Spleen (tissue), 7 donors: ENCODE measurements around the gene CARM1.

ENCODE experiments used
- CTCF ChIP-seq, 11 experiments: fragments of 200-600 bp in 7 of 11; fragments of 450-650 bp in 4 of 11; sonication (generic) in 4 of 11; IDR thresholded peaks in 8 of 11; conservative IDR thresholded peaks in 3 of 11; 1 replicate in 7 of 11; 2 replicates in 4 of 11; pipeline versions ENCODE4 v1.4.0 to v1.8.0; 2016 to 2021; ENCODE audit warnings: antibody characterized with exemption in 11 of 11, inconsistent platforms in 4 of 11, mild to moderate bottlenecking in 1 of 11
- POLR2AphosphoS5 ChIP-seq, 3 donors: sonication (generic); formaldehyde crosslinking; IDR thresholded peaks; one replicate each; pipeline ENCODE4 v1.5.1; 2017; ENCODE audit warnings: antibody characterized with exemption in 3 of 3
- donor health status: DM: no; HTN: no; CAD: no; lungs with moderate emphysema.
- donor health status: DM: no; HTN: no; CAD: no.
- donor health status: DM: no; HTN: no; CAD: no.

- TF ChIP-seq CTCF (IDR thresholded peaks at IDR 0.05 in 8 of 11, conservative IDR thresholded peaks at IDR 0.05 in 3 of 11) (peak in 1 of 11 experiments; percentile 19), POLR2AphosphoS5 (IDR thresholded peaks at IDR 0.05) (peak in 2 of 3 donors; percentile 25 to 58)
Observed at GRCh38 chr19:10828981-10829821, 42.2 kb upstream of the CARM1 start.
